Measurements from ENCODE around the gene NR6A1.

NR6A1 gene

GRCh38 chr9:124680714-124681390 lies 90.3 kb downstream of the NR6A1 start:
- no peak for DNase-seq

GRCh38 chr9:124680049-124680448 lies 91.1 kb downstream of the NR6A1 start:
- DNase-seq: no peak

- DNase-seq: no peak
Observed at GRCh38 chr9:124676159-124676551, 95.0 kb downstream of the NR6A1 start.

DNA sequence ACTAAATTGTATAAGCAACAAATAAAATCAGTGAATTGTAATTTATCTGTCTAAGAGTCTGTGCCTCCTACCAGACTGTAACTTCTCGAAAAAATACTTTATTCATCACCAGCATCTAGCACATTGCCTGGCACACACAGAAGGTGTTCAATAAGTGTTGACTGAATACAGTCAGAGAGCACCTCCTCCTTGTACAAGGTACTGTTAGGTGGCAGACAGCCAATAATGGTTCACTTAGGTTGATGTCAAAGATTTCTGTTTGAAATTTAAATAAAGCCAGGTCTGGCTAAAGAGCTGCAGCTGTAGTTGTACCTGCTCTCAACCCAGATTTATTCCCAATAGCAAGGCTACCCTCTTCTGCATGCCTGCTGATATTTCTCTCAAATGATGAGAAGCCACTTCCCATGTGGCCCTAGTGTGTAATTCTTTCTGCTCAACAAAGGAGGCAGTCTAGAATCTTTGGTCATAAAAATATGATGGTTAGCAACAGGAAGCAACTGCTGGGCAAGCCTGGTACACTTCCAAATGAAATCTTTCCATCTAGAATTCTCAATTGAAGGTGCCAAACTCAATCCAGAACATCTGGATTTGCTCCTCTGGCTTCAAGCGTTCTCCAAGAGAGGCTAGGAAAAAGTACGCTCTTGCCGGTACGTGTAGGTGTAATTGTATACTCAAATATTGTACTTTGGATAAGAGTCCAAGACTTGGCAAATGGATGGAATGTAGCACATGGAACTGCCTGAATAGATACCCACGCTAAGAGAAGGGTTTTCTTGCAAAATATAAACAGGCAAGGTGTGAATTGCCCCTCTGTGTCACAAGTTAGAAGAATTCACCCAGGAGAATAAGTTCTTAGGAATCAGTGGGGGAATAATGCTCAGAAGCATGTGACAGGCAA lies 95.6 kb downstream of the NR6A1 start:
- DNase-seq: no peak

DNA sequence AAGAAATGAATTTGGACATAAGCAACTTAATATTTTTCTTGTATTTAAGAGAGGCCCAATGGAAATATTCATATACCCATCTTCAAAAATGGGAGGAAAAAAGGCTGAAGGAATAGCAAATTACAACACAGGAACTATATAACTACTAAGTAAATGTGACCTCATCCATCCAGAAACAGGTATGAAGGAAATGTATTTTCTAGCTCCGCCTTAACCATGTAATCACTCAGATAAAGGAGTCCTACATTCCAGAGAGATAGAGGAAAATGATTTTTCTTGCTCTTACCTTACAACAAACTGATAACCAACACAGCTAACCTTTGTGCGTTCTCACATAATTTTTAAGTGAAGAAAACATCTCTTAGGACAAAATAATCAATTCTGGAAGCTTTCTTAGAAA lies 96.5 kb downstream of the NR6A1 start:
- no peak for DNase-seq

- no peak for DNase-seq
Observed at GRCh38 chr9:124673063-124673462, 98.0 kb downstream of the NR6A1 start.

GRCh38 chr9:124671861-124672260 lies 99.2 kb downstream of the NR6A1 start:
- no peak for DNase-seq

DNA sequence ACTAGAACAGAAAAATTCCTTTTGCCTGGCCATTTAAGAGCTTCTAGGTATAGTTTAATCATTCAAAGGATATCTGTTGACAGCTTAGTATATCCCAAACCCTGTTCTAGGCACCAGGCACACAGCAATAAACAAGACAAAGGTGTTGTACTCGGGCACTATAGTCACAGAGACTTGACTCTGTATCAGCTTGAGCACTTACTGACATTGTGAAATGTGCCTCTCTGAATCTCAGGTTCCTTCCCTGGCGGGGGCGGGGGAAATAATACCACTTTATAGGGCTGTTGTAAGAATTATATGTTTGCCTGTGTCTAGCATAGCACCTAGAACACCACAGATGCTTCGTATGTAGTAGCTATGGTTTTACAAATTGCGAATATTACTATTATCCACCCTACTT lies 104.5 kb downstream of the NR6A1 start:
- no peak for DNase-seq

DNA sequence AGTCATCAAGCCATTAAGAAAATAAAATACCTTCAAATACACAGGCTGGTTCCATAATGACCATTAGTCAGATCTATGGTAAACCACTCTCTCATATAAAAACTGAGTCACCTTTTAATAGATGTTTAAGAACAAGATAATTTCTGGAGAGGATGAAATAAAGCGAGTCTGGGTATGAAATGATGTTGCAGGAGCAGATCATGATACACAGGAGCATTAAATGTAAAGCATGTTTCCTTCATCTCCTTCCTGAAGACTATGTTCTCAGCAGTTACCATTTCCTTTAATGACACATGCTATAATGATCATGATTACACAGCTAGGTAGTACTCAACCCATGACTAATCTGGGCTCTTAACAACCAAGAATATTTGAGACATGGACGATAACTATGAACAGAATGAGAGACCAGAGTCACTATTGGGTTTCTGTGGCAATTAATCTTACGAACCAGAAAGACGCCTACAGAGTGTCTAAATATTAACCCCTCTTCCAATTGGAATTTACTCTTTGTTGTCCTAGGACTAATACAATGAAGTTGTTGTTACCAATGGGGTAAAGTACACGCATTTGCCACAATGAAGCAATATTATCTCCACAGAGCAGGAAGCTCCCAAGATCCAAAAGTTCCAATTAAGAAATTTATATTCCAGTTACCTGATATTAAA lies 105.6 kb downstream of the NR6A1 start:
- DNase-seq: no peak

DNA sequence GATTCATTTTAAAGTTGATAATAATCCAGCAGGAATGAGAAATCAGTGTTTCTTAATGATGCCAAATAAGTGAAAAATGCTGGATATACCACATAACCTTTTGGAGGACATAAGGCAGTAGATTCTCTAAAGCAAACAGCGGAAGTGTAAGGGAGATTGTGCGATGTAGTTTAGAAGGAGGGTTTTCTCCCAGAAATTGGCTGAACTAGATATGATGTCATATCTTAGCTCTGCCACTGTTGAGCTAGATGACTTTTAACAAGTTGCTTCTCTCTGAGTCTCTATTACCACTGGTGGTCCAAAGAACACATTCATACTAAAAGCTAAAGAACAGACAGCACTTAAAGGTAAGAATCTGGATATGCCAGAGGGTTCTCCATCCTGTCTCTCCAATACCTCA lies 107.0 kb downstream of the NR6A1 start:
- no peak for DNase-seq

DNA sequence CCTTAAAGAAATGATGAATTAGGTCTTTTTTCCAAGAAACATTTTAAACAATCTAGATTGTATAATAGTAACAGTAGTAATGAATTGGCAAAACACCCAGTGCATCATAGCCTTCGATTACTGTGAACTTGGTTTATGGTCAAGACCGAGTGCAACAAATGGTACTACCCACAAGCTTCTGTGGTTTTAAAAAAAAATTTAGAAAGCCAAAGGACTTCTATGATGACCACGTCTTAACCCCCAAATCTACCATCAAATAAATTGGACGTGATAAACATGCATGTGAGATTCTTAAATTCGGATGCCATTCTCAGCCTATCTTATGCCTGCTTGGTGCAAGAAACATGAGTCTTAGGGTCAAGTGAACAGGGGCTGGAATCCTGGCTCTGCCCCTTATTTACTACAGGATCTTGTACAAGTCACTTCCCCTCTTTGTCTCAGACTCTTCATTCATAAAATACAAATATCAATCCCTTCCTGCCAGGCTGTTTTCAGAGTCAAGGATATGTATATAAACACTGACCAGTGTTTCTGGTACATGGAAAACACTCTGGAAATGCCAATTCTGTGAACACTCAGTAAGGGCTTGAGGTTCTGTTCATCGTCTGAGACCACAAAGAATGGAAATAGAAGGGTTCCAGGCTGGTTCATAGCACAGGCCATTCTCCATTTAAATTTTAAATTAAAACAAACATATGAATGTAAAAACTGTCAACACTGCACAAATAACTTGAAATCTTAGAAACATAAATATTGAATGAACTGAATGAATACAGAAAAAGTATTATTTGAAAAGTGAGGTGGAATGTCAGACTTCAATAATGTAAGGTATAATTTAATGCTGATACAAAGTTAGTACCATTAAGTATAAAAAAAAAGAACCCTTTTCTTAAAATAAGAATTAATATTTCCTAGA lies 107.8 kb downstream of the NR6A1 start:
- no peak for DNase-seq

DNA sequence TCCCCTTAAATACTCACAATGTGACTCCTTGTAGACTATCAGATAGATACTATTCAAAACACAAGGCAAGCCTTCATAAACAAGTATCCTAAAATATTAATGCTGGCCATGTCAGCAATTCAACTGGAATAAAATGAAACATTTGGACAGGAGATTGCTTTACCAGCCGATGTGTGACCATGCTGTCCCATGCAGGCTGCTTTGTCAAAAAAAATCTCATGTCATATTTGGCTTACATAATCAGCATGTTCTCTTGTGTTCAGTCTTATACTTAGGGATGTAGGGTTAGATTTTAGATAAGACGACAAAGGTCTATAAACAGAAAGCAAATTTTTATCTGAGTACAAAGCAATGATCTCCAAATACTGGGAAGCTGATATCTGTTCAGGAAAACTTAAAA lies 108.5 kb downstream of the NR6A1 start:
- DNase-seq: no peak

GRCh38 chr9:124661271-124661670 lies 109.8 kb downstream of the NR6A1 start:
- no peak for DNase-seq

DNA sequence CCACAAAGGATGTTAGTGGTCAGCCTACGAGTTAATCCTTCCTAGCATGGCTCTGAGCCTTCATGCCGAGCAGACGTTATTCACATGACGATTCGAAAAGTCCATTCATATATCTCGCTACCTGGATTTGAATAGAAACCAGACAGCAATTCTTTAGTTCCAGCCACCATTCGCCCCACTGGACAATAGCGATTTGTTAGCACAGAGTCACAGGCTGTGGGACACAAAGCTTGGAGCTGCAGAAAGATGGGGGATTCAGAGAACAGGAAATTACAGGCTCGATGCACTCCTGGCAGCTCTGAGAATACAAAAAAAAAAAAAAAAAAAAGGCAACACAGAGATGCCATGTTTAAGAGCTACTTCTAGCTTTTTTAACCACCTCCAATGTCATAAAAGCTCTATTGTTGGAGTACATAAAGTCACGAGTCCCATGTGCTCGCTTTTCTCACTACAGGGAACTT lies 110.7 kb downstream of the NR6A1 start:
- no peak for DNase-seq

DNA sequence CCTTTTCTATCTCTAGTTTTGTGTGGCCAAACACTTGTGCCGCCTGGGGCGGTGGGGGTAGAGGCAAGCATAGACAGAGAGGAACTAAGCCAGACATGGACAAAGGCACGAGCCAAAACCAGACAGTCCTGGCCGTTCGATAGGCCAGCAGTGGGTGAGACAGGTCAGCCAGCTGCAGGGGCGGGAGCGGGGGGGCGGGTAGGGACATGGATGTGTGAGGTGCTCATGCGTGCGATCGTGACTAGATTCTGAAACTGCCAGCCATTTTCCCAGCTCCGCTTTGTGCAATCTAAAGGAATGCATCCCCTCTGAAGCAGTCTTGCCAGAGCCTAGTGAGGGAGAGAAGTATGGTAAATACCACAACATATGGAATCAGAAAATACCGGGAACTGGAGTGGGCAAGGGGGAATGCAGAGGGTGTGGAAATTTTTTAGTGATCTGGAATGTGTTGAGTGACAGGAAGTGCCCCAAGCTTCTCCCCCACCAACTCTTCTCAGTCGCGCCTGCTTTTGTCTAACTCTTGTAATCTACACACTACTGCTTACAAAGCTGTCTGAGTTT lies 111.9 kb downstream of the NR6A1 start:
- peak; percentile 29 for DNase-seq

DNA sequence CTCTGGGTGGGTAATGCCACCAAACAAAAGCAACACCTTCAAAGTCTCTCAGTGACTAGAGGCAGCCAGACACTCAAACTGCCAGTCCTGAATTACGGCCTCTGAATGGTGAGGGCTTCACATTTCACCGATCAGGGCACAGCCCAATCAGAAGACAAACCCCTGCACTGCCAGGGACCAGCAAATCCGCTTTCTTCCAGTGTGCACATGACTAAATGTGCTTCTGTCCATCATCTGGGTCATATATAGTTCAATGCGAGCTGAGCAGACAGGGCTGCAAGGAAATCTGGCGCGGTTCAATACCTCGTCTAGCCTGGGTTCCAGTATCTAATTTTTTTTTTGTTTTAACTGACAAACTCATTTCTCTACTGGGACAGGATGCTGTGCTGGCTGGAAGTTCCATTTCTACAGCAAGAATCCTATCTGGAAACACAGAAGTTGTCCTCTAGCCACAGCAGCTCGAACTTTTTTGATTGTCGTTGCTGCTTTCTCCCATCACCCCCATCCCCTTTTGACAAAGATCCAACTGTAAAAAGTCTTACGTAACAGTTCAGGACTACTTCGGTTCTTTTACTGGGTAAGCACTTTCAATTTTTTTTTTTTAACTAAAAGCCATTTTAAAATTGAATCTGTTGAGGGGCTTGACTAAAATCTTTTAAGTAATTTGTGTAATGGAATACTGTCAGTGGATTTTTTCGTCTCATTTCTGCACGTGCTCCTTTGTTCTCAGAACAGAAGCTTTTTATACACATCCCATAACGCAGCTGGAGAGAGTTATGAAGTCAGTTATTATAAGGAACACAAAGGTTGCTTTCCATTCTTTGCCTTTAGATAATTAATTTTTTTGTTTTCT lies 112.7 kb downstream of the NR6A1 start:
- DNase-seq: peak; percentile 80

- DNase-seq: no peak
Observed at GRCh38 chr9:124657516-124657915, 113.6 kb downstream of the NR6A1 start.

GRCh38 chr9:124654431-124654830 lies 116.7 kb downstream of the NR6A1 start:
- DNase-seq: no peak

GRCh38 chr9:124652615-124653393 lies 118.3 kb downstream of the NR6A1 start:
- DNase-seq: no peak

DNA sequence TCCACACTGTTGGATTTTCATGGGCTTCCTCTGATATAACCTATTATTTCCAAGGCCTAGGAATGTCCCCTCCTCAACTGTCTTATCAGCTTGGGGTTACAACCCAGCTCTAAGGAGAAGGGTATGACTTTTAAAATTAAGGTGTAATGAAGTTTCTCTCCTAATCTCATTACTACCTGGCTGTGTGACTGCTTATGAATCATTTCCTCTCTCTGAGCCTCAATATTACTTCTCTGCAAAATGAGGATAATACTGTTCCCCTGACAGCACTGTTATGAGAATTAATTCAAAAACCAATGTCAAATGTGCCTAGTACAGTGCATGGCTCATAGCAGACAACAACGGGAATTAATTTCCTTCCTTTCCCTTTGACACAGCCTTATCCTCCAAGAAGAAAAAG lies 118.9 kb downstream of the NR6A1 start:
- no peak for DNase-seq

All from SIG-M5 (cell line).